Psoas muscle (tissue), 8 donors: ENCODE results near the gene KCNK1. TPM values are rescaled to one million over a fixed set of nuclear protein-coding genes. Genes with fewer than 3 reads are reported as not detected.

Experiments
- ATAC-seq, 4 donors: fragments of 200-7000 bp; cut with Tn5 transposase; one replicate each; pipeline ENCODE4 v1.9.1; 2020; ENCODE audit warnings: moderate library complexity in 3 of 4, mild to moderate bottlenecking in 2 of 4
- DNase-seq, 2 donors: peaks; one replicate each; pipeline ENCODE4 v3.0.0-alpha.2; 2020
- H3K27ac ChIP-seq: fragments of 200-600 bp; one replicate; pipeline ENCODE4 v1.8.0; 2022
- H3K27me3 ChIP-seq, 3 donors: fragments of 200-600 bp in 1 of 3; one replicate each; pipeline versions ENCODE4 v1.6.1 to v1.8.0; 2013 to 2022; ENCODE audit warnings: low read length in 2 of 3, mild to moderate bottlenecking in 2 of 3, moderate library complexity in 1 of 3; ENCODE audit not compliant: insufficient read depth in 3 of 3
- H3K36me3 ChIP-seq, 2 donors: fragments of 200-600 bp in 1 of 2; one replicate each; pipeline versions ENCODE4 v1.6.1 to v1.8.0; 2013 to 2022; ENCODE audit warnings: low read depth in 1 of 2, mild to moderate bottlenecking in 1 of 2, moderate library complexity in 1 of 2; ENCODE audit not compliant: insufficient read depth in 1 of 2
- H3K4me1 ChIP-seq: fragments of 200-600 bp; one replicate; pipeline ENCODE4 v1.8.0; 2022
- H3K4me3 ChIP-seq: fragments of 200-600 bp; one replicate; pipeline ENCODE4 v1.8.0; 2022; ENCODE audit warnings: mild to moderate bottlenecking
- H3K9me3 ChIP-seq: fragments of 200-600 bp; one replicate; pipeline ENCODE4 v1.8.0; 2022
- WGBS, 3 donors: extraction: QIAGEN DNeasy Blood & Tissue Kit; methylation state at CpG; one replicate each; pipeline versions ENCODE4 v1.1.6 to v1.1.7; 2013; 5-methylcytosine and 5-hydroxymethylcytosine counted together
- intact Hi-C, 2 donors: fragments of 100-400 bp; cut with DNase I; formaldehyde crosslinking; loops; one replicate each; pipeline versions ENCODE4 v1.11.0 to v1.14.2; 2022
- polyA plus RNA-seq, 3 donors: library from polyadenylated mRNA; stranded (reverse); fragments of 200-250 nt; gene quantifications; one replicate each; pipeline ENCODE4 v1.2.3, GENCODE V29; 2013
- total RNA-seq, 4 donors: library from RNA; stranded (reverse); fragmentation: NEBNext Ultra II Directional in 2 of 4; extraction: Animal tissue kit (Norgen Biotek cat#: 25700) in 2 of 4; gene quantifications; one replicate each; pipeline versions ENCODE4 v1.2.1 to v1.2.4, GENCODE V29; 2021 to 2023
- TF ChIP-seq, protein P1 (sequence below): fragments of 200-600 bp; IDR thresholded peaks from one replicate; pipeline ENCODE4 v1.8.0; 2022; ENCODE audit warnings: antibody characterized with exemption
- donor health status: healthy with polysubstance abuse.
- donor health status: DM: no; HTN: no; CAD: no; lungs with moderate emphysema.
- donor health status: Bipolar disorder and iron deficiency.
- donor health status: healthy.
- donor health status: DM: yes; HTN: yes; CAD: no.
- donor health status: DM: no; HTN: no; CAD: no.
- donor health status: DM: no; HTN: no; CAD: no.
- donor health status: DM: yes; HTN: yes; CAD: no.

The KCNK1 gene
- total and polyA plus RNA-seq, 7 donors: 0.14 to 0.38 (median 0.19) TPM; not detected in 1

DNA sequence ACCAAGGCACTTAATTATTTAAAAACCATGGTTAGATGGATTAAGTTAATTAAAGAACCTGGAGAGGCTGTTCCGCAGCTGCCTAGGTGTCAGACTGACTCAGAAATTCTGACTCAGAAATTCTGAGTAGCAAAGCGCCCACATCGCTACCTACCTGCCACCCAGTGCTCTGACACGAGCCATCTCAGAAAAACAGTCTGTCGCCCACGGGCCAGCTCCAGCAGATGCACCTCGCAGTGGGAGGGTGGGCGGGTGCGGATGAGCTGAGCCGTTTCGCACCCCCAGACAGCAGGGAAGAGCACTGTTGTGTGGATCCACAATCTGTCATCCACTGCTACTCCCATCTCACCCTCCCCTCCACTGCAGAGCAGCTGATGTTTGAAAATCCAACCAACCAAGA is 13.5 kb downstream of the KCNK1 start:
- no peak for DNase-seq
- WGBS, 3 donors: 84 to 86% (median 85%) methylated on average over 11 of the region's 11 CpGs
- H3K36me3 ChIP-seq: no peaks in the 10 kb centered on the region
- no peak overlapping the region for H3K27ac ChIP-seq
- TF ChIP-seq, protein P1, sequence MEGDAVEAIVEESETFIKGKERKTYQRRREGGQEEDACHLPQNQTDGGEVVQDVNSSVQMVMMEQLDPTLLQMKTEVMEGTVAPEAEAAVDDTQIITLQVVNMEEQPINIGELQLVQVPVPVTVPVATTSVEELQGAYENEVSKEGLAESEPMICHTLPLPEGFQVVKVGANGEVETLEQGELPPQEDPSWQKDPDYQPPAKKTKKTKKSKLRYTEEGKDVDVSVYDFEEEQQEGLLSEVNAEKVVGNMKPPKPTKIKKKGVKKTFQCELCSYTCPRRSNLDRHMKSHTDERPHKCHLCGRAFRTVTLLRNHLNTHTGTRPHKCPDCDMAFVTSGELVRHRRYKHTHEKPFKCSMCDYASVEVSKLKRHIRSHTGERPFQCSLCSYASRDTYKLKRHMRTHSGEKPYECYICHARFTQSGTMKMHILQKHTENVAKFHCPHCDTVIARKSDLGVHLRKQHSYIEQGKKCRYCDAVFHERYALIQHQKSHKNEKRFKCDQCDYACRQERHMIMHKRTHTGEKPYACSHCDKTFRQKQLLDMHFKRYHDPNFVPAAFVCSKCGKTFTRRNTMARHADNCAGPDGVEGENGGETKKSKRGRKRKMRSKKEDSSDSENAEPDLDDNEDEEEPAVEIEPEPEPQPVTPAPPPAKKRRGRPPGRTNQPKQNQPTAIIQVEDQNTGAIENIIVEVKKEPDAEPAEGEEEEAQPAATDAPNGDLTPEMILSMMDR: no peak
- H3K4me3 ChIP-seq: no peak overlapping the region
- no peak for ATAC-seq
- intact Hi-C loops: no loop called here
- no peaks in the 10 kb centered on the region for H3K4me1 ChIP-seq
- H3K9me3 ChIP-seq: no peaks in the 10 kb centered on the region
- H3K27me3 ChIP-seq: no peaks in the 10 kb centered on the region

DNA sequence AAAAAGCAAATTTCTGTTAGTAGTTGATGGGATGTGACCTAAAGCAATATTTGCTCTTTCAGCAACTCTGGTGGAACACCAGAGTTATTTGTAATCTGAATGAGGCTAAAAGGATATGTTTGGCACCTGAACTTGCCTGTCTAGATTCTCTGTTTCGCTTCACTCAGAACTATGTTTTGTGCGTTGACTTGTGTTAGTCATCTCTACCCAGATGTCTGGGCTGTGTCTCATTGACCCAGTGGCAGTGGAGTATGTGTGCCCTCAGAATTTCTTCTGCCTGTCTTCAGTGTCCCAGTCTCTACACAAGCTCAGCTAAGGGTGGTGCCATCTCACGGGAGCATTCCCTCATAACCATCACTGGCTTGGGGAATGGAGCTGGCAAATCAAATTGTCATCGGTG is 13.9 kb downstream of the KCNK1 start:
- TF ChIP-seq, protein P1: no peak
- Histone ChIP-seq H3K27me3 (no peaks in the 10 kb centered on the region), H3K27ac (no peak overlapping the region), H3K9me3 (no peaks in the 10 kb centered on the region), H3K4me1 (no peaks in the 10 kb centered on the region), H3K4me3 (no peak overlapping the region), H3K36me3 (no peaks in the 10 kb centered on the region)
- 91 to 95% (median 91%) methylated on average over 4 of the region's 4 CpGs for WGBS, 3 donors
- DNase-seq (no peak), ATAC-seq (no peak)
- intact Hi-C loops: no loop called here

DNA sequence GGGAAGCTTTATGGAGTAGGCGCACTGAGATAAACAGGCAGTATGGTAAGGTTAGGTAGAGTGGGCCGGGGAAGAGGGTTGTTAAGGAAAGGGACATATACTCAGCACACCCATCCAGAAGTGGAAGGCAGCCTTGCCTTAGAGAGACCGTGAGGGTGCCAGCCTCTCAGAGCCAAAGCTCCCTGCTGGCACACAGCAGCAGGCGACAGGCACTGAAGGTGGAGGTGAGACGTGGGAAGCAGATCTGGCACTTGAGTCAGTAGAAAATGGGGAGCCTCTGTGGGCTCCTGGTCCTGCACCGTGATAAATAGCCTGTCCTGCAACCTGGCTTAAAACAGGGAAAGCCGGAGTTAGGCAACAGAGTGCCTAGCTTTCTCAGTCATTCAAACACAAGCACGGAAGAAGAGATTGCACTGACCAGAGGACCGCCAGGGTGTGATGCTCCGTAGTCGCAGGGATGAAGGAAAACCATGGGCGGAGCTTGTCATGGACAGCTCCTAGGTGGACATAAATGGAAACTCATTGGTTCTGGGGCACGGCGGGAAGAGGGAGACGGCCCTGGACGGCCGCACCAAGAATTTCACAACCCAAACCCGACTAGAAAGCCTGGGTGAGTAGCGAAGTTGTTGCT is 15.5 kb downstream of the KCNK1 start:
- Histone ChIP-seq H3K9me3 (no peaks in the 10 kb centered on the region), H3K27me3 (no peaks in the 10 kb centered on the region), H3K36me3 (no peaks in the 10 kb centered on the region), H3K4me1 (no peaks in the 10 kb centered on the region), H3K4me3 (no peak overlapping the region), H3K27ac (no peak overlapping the region)
- DNase-seq: no peak
- intact Hi-C loops: no loop called here
- TF ChIP-seq, protein P1: no peak
- no peak for ATAC-seq
- 88 to 94% (median 89%) methylated on average over 19 of the region's 19 CpGs for WGBS, 3 donors

DNA sequence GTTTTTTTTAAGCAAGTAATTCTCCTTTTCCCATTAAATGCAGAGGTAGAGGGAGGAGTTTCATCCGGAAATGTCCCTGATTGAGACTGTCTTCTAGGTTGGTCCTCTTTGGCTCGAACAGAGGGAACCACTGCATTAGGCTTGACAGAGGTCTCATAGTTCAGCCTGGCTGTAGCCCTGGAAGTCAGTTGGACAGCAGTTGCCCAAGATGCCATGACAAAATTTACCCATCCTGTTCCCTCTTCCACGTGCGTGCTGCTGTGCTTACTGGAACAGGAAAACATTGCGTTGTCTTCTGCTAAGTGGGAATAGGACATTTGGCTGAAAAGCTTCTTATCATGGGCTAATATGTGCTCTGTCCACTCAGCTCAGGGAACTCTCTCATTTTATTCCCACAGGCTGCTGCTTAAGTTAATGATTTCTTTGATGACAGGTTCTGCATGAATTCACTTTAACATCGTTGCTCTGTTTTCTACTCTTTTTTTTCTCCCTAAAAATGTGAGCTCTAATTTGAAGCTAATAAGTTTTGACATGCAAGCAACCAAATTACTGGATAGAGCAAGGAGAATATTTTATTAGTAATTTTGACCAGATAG is 18.0 kb downstream of the KCNK1 start:
- ATAC-seq: no peak
- 71 to 79% (median 77%) methylated on average over 6 of the region's 6 CpGs for WGBS, 3 donors
- no peak overlapping the region for H3K27ac ChIP-seq
- no peak for DNase-seq
- no peaks in the 10 kb centered on the region for H3K36me3 ChIP-seq
- no peaks in the 10 kb centered on the region for H3K9me3 ChIP-seq
- intact Hi-C loops: no loop called here
- no peaks in the 10 kb centered on the region for H3K4me1 ChIP-seq
- no peak overlapping the region for H3K4me3 ChIP-seq
- TF ChIP-seq, protein P1: no peak
- H3K27me3 ChIP-seq: no peaks in the 10 kb centered on the region

DNA sequence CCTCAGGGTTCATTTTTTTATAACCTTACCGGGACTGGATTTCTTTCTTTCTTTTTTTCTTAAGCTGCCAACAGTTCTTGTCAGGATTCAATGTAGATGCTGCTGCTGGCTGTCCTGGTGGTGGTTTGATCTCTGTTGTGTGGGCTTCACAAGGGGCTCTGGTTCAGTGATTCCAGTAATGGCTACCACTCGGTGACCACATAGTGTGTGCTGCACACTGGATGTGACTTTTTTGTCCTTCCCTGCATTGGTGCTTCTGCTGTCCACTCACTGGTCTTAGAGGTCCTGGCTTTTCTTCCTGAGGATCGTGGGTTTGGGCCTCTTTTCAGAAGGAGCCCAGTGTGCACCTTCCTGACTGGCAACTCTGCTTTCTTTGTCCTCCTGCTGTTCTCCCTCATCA is 18.5 kb downstream of the KCNK1 start:
- intact Hi-C loops: no loop called here
- TF ChIP-seq, protein P1: no peak
- WGBS, 3 donors: 74 to 79% (median 79%) methylated on average over 3 of the region's 3 CpGs
- no peak overlapping the region for H3K4me3 ChIP-seq
- DNase-seq: no peak
- H3K27ac ChIP-seq: no peak overlapping the region
- ATAC-seq: no peak
- H3K36me3 ChIP-seq: no peaks in the 10 kb centered on the region
- no peaks in the 10 kb centered on the region for H3K9me3 ChIP-seq
- H3K27me3 ChIP-seq: no peaks in the 10 kb centered on the region
- no peaks in the 10 kb centered on the region for H3K4me1 ChIP-seq
